Coronary artery (tissue), 2 donors: ENCODE results near the gene BRD9.

Source experiments
- DNase-seq: peaks from one replicate; pipeline ENCODE4 v3.0.0-alpha.2; 2017; ENCODE audit warnings: low spot score
- H3K27ac ChIP-seq, 2 donors: fragments of 200-600 bp; sonication (generic); one replicate each; pipeline ENCODE4 v1.5.1; 2016 to 2019
- H3K4me3 ChIP-seq: fragments of 200-600 bp; sonication (generic); 2 replicates; pipeline ENCODE4 v1.5.1; 2016; ENCODE audit warnings: mild to moderate bottlenecking, moderate library complexity
- CTCF ChIP-seq: fragments of 200-600 bp; sonication (generic); IDR thresholded peaks from one replicate; pipeline ENCODE4 v1.5.1; 2019; ENCODE audit warnings: antibody characterized with exemption

The BRD9 gene

GRCh38 chr5:815449-815848 lies 77.2 kb downstream of the BRD9 start:
- no peak for DNase-seq
- no peak for TF ChIP-seq CTCF

More at GRCh38 chr5:815449-815848, 77.2 kb downstream of the BRD9 start:
- Histone ChIP-seq H3K27ac (no peak overlapping the region), H3K4me3 (no peak overlapping the region)
